NCI-H1417 (cell line): ENCODE data around the gene BPIFB6.
"Not testable (repeated sequence)": the region's sequence is repeated elsewhere in the genome, so short reads cannot be mapped to it uniquely, and the experiment has no call there.

ENCODE experiments used
- DNase-seq, 3 experiments: peaks; one replicate each; lab custom pipeline; 2025; lab: John Stamatoyannopoulos, UW

Gene BPIFB6

DNA sequence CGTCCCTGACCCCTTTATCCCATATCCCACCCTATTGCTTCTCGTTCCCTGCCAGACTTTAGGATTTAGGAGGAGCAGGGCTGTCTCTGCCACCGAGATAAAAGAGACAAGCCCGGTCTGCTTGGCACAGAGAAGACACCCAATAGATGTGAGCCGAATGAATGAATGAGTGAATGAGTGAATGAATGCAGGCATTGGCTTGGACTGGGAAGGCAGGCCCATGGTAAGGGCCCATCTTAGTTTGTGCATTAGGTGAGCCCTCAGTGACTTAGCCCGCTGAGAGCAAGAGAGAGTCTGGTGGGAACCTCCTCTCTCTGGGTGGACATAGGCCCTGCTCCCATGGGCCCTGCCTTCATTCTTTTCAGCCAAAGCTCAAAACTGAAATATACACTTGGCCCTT lies 879 bp upstream of the BPIFB6 start:
- DNase-seq: no peak

- DNase-seq: no peak
These were observed 1.1 kb downstream of the BPIFB6 start for GRCh38 chr20:33032555-33032954.

GRCh38 chr20:33033381-33033780 lies 1.9 kb downstream of the BPIFB6 start:
- no peak for DNase-seq

GRCh38 chr20:33034115-33034514 lies 2.7 kb downstream of the BPIFB6 start:
- DNase-seq: no peak

- no peak for DNase-seq
These were observed 3.5 kb downstream of the BPIFB6 start for GRCh38 chr20:33034901-33035492.

GRCh38 chr20:33037456-33037855 lies 6.0 kb downstream of the BPIFB6 start:
- DNase-seq: no peak

DNA sequence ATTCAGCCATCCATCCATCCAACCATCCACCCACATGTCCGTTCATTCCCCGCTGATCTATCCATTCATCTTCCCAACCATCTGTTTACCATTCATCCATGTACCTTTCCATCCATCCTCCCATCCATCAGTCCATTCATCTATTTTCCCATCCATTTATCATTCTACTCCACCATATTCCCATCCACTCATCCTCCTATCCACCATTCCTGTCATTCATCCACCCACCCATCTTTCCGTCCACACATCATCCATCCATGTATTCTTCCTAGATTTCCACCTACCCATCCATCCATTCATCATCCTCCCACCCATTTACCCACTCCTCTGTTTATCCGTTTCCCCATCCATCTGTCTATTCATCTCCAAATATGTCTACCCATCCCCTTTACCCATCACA lies 6.8 kb downstream of the BPIFB6 start:
- no peak for DNase-seq

DNA sequence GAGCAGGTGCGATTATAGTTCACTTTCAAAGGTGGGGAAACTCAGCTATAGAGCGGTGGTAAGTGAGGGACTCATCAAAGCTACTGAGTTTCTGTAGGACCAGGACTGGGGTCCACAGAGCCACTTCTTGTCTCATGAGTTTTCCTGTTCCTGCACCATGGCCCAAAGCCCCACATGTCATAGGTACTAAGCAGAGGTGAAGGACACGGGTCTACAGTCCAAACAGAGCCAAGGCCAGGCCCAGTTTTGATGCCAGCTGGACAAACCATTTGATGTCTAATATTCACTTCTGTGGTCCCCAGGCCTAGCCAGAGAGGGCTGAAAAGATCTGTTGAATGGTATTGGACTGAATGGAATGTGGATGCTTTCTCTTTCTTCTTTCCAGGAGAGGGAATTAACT lies 11.0 kb downstream of the BPIFB6 start:
- no peak for DNase-seq

DNA sequence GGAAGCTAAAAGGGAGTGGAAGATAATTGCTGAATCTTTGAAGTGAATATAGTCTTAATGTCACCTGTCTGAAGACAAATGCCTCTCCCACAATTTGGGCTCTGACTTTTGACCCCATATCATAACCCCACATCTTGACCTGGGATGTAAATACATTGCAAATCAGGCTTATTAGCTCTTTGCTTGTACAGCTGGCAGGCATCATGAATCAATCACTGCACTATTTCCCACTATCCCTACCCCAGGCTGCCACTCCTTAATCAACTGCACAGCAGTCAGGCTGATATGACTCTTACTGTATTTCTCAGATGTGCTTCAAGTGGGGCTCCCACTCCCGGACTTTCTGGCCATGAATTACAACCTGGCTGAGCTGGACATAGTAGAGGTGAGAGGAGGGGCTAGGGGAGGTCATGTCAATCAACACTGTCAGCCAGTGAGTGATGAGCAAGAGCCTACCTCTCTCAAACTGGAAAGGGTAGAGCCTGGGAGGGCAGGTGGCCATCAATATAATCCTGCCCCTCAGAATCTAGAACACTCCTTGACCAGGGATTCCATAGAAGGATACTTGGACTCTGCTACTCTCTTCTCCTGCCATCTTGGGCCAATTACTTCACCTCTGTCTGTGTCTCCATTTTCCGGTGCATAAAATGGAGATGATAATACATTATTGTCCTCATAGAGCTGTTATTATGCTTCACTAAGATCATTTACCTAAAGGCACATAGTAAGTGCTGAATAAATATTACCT lies 11.7 kb downstream of the BPIFB6 start:
- no peak for DNase-seq

DNA sequence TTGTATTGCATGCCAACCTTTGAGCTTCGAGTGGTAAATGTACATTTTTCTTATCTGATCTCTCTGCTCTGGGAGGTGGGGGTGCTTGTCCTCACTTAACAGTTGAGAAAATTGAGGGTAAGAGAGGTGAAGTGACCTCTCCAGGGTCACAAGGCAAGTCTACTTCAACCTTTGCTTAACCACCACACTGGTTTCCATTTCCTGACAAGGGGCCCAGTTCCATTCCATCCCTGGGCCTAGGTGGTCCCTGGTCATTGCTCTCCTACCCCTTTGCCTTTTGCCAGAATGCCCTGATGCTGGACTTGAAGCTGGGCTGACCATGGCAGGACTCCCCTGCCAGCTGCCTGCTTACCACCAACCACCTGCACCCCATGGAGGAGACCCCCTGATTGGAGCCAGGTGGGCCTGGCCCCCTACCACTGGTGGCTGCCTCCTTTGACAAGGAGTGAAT lies 12.3 kb downstream of the BPIFB6 start:
- DNase-seq: no peak

- DNase-seq: not testable (repeated sequence)
These were observed 13.8 kb downstream of the BPIFB6 start for GRCh38 chr20:33045129-33045721.

DNA sequence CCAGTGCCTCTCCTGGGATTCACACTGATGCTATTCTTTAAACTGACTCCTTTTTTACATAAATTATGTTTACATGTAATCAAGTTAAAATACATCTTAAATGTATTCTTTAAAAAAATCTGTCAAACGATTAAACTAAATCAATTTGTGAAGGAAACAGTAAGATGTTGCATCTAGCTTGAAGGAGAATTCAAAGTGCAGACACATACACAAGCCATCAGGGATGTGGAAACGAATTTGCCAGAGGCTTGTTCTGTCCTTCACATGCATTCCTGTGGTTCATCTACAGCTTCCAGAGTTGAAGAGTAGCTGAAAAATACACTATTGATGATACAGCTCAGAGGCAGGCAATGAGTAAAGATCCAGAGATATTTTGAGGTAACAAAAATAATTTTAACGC lies 15.0 kb downstream of the BPIFB6 start:
- DNase-seq: no peak

GRCh38 chr20:33051333-33051732 lies 19.9 kb downstream of the BPIFB6 start:
- DNase-seq: no peak

DNA sequence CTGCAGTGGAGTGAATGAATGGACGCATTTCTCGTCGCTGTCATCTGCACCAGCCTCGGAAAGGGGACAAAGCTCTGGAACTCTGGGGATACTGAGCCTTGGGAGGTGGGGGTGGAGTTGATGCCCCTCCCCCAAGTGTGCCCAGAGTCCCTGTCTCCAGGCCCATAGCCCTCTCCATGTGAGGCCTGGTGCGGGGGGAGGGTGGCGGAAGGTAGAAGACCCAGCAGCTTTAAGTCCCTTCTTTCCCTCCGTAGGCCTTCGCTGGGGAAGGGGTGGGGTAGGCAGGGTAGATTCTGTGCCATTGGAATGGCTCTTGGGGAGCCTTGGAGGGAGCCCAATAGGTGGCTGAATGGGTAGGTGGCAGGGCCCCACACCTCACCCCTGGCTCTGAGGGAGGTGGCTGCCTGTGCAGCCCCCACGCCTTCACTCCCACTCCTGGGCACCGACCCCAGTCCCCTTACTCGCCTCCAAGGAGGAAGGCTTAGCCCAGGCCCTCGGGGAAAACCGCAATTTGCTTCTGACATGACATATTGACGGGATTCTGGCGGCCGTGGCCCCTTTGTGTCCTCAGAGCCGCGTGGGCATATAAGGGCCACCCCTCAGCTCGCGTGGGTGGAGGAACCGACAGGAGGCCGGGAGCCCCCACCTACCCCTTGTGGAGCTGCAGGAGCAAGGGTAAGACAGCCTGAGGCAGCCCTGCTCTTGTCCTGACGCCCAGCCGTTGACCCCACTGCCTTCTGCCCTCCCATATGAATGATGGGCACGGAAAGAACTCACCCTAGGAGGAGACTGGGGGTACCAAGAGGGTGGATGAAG lies 22.1 kb downstream of the BPIFB6 start, which contains the start of gene BPIFB3:
Gene BPIFB3, plus strand, starts transcription at position 613 of the 816 bp plus-strand sequence. CDS start 1,533 bp downstream, outside the sequence.
- no peak for DNase-seq

DNA sequence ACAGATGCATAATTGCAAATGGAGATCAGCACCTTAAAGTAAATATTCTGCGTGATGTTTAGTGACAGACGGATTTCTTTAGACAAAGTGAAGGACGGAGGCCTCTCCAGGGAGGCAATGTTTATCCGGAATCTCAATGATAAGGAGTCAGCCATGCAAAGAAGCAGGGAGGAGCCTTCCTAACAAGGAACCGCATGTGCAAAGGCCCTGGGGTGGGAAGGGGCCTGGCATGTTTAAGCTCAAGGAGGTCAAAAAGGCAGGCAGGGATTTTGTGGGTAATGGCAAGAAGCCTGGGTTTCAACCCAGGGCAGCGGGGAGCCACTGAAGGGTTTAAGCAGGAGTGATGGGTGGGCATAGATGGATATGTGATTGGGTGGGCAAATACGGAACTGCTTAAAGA lies 22.9 kb downstream of the BPIFB6 start:
- no peak for DNase-seq

GRCh38 chr20:33054791-33055190 lies 23.3 kb downstream of the BPIFB6 start:
- no peak for DNase-seq

DNA sequence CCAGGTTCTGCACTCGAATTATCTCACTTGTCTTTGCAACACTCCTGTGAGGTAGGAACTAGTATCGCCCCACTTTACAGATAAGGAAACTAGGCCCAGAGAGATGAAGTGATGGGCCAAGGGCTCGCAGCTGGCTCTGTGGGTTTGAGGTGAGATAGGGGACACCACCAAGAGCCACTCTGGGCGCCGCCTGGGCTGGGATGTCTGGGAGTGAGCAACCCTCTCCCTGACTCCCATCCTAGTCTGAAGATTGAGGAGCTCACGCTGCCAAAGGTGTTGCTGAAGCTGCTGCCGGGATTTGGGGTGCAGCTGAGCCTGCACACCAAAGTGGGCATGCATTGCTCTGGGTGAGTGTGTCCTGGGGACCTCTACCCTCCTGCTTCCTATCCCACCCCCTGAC lies 27.7 kb downstream of the BPIFB6 start:
- DNase-seq: no peak

DNA sequence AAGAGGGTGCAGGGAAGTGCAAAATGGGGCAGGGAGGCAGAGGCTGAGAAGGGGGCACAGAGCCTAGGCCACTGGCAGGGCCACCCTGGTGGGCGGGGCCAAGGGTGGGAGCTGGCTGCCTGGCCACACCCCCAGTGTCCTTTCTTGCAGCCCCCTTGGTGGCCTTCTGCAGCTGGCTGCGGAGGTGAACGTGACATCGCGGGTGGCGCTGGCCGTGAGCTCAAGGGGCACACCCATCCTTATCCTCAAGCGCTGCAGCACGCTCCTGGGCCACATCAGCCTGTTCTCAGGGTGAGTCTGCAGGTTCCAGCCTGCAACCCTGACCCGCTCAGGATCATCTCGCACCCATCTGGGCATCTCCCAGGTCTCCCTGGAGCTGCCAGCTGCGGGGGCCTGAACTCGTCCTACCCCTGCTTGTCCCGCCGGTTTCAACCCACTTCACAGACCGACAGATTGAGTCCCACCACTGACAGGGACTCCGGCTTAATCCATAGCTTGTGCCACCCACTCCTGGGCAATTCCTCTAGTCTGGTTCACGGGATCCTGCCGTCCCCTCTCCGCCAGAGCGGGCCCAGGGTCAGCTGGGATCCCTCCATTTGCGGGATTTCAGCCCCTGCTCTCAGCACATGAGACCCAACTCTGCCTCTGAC lies 28.4 kb downstream of the BPIFB6 start:
- DNase-seq: no peak

- DNase-seq: no peak
These were observed 30.2 kb downstream of the BPIFB6 start for GRCh38 chr20:33061658-33062028.

- DNase-seq: no peak
These were observed 30.8 kb downstream of the BPIFB6 start for GRCh38 chr20:33062105-33062824.

GRCh38 chr20:33062825-33063149 lies 31.3 kb downstream of the BPIFB6 start:
- no peak for DNase-seq
